RPMI8226 (cell line): Measurements from ENCODE around the gene OR2AT4.
"Not testable (repeated sequence)": the region's sequence is repeated elsewhere in the genome, so short reads cannot be mapped to it uniquely, and the experiment has no call there.

Experiments
- DNase-seq: peaks from one replicate; pipeline ENCODE4 v3.0.0-alpha.2; 2015

The OR2AT4 gene

DNA sequence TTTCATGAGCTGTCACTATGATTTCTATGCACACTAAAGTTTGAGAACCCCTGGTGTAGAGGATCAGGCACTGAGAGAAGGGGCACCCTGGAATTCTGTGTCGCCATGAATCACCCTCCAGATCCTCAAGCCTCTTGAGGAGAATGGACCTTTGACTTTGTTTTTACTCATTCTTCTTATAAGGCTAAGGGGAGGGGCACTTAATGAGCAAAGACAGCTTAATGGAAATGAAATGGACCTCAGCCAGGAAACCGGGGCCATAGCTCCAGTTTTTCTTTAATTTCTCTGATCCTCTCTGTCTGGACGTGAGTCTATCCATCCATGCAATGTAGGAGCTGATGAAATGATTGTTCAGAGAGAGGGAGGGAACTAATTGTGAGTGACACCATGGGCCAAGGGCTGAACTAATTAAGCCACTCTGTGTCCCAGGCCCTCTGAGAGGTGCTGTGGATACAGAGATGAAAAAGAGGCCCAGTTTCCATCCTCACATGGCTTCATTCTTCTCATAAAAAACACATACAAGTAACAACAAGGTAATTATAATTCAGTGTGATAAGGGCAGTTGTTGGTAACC lies 32.8 kb downstream of the OR2AT4 start:
- no peak for DNase-seq

DNA sequence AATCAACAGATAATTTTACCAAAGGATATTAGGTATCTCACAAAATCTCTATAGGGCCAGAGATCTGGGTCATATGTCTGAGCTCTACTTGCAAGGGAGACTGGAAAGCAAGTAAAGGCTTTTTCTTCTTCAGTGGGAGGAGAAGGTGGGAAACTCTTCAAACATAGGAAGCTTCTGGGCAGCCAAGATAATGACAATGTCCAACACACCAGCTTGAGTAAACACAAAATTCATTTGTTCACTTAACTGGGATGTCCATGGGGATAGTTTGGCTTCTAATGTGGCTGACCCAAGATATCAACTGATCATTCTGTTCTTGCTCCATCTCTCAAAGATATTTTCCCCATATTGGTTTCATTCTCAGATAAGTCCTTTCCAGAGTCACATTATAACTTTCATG lies 37.4 kb downstream of the OR2AT4 start:
- no peak for DNase-seq

DNA sequence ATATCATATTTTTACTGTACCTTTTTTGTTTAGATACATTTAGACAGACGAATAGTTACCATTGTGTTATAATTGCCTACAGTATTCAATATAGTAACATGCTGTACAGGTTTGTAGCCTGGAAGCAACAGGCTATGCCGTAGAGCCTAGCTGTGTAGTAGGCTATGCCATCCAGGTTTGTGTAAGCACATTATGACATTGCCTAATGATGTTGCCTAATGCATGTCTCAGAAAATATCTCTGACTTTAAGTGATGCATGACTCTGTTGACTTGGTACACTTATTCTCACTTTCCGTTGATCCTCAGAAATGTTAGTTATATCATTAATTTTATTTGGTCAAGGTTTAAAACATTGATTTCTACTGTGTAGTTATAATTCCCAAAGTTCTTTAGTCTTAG lies 39.9 kb downstream of the OR2AT4 start:
- no peak for DNase-seq

DNA sequence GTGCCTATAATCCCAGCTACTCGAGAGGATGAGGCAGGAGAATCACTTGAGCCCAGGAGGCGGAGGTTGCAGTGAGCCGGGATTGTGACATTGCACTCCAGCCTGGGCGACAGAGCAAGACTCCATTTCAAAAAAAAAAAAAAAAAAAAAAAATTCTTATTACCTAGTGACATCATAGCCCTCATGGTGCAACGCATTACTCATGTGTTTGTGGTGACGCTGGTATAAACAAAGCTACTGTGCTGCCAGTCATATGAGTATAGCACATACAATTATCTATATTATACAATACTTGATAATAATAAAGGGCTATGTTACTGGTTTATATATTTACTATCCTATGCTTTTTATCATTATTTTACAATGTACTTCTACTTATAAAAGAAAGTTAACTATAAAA lies 41.2 kb downstream of the OR2AT4 start:
- no peak for DNase-seq

DNA sequence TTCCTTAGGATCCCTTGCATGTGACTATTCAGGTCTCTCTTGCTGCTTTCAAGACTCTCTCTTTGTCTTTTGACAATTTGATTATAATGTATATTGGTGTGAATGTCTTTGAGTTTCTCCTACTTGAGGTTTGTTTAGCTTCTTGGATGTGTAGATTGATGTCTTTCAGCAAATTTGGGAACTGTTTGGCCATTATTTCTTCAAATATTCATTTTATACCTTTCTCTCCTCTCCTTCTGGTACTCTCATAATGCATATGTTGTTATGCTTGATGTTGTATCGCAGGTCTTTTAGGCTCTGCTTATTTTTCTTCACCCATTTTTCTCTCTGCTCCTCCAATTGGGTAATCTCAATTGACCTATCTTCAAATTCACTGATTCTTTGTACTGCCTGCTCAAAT lies 44.2 kb downstream of the OR2AT4 start:
- DNase-seq, result no peak

DNA sequence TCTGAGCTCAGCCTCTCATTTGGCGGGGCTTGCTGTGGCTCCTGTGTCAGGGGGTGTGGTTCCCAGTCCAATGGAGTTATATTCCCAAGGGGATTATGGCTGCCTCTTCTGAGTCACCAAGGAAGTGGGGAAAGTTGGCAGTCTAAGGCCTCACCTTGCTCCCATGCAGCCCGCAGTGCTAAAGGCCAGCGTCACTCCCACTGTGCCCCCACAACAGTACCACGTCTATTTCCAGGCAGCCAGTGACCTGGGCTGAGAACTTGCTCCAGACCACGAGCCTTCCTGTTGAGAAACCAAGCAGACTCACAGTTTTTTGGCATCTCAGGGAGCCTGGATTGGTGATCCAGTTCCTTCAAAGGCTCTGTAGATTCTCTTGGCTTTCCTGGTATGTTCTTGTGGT lies 45.6 kb downstream of the OR2AT4 start:
- DNase-seq, result no peak

DNA sequence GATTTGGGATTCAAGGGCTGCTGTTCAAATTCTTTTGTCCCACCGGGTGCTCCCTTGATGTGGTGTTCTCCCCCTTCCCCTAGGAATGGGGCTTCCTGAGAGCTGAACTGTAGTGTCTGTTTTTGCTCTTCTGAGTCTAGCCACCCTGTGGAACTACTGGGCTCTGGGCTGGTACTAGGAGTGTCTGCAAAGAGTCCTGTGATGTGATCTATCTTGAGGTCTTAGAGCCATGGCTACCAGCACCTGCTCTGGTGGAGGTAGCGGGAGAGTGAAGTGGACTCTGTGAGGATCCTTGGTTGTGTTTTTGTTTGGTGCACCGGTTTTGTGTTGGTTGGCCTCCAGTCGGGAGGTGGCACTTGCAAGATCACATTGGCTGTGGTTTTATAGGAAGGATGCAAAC lies 46.2 kb downstream of the OR2AT4 start:
- DNase-seq, result no peak

DNA sequence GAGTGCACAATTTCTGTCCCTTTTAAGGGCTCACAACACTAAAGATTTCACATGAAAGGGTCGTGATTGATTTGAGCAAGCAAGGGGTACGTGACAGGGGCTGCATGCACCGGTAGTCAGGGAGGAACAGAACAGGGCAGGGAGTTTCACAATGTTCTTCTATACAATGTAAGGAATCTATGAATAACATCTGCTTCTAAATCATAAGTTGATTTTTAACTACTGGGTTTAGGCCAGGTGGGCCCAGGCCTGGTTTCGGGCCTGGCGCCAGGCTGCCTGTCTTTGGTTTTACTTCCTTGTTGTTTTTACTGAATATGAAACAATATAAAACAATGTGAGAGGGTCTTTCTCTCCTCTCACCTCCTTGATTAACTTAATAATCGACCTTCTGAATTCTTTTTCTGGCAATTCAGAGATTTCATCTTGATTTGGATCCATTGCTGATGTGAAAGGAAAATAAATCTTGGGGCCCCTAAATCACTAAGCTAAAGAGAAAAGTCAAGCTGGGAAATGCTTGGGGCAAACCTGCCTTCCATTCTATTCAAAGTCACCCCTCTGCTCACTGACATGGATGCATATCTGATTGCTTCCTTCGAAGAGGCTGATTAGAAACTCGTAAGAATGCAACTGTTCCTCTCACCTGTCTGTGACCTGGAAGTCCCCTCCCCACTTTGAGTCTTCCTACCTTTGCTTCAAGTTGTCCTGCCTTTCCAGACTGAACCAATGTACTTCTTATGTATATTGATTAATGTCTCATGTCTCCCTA lies 47.0 kb downstream of the OR2AT4 start:
- not testable (repeated sequence) for DNase-seq

DNA sequence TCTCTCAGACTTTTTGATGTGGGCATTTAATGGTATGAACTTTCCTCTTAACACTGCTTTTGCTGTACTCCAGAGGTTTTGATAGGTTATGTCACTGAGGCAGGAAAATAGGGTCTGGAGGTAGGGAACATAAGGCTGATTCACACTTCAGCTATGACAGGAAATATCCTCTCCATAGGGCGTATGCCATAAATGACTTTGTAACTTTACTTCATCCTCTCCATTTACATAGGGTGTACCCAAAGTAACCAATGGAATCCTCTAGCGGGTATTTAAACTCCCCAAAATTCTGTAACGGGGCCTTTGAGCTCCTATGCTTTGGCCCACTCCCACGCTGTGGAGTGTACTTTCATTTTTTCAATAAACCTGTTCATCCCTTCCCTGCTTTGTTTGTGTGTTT lies 49.5 kb downstream of the OR2AT4 start:
- no peak for DNase-seq

DNA sequence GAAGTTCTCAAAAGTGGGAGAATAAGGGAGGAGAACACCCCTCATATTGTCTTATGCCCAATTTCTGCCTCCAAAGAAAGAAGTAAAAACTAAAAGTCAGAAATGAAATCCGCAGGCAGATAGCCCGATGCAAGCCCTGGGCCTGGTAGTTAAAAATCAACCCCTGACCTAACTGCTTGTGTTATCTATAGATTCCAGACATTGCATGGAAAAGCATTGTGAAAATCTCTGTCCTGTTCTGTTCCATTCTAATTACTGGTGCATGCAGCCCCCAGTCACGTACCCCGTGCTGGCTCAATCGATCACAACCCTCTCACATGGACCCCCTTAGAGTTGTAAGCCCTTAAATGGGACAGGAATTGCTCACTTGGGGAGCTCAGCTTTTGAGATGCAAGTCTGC lies 50.0 kb downstream of the OR2AT4 start:
- not testable (repeated sequence) for DNase-seq

DNA sequence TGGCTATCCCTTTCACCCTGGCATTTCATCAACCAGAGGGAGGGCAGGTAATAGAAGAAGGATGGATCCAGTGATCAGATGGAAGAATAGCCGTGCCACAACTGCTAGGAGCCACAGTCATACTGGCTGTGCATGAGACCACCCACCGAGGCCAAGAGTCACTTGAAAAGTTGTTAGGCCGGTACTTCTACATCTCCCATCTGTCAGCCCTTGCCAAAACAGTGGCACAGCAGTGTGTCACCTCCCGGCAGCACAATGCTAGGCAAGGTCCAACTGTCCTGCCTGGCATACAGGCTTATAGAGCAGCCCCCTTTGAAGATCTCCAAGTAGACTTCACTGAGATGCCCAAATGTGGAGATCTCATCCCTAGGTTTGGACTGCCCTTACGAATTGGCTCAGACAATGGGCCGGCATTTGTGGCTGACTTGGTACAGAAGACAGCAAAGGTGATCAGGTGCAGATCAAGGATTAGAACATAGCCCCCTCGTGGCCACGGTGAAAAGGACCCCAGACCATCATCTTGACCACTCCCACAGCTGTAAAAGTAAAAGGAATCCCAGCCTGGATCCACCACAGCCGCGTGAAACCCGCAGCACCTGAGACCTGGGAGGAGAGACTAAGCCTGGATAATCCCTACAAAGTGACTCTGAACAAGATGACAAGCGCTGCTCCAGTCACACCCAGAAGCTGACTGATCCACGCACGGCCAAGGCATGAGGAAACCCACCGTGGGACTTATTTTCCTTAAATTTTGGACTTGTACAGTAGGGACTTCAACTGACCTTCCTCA lies 52.1 kb downstream of the OR2AT4 start:
- not testable (repeated sequence) for DNase-seq

DNA sequence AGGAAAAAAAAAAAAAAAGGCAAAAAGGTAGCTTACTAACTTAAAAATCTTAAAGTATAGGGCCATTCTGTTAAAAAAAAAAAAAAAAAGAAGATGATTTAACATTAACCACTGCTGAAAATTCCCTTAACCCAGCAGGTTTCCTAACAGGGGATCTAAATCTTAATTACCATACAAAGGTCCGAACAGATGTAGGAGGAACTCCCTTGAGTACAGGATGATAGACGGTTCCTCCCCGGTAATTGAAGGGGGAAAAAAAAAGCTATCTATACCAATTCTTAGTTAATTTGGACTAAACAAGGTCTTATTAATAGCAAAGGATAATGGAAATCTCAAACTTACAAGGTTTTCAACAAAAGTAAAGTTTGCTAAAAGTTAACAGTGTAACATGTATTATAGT lies 54.9 kb downstream of the OR2AT4 start:
- not testable (repeated sequence) for DNase-seq

DNA sequence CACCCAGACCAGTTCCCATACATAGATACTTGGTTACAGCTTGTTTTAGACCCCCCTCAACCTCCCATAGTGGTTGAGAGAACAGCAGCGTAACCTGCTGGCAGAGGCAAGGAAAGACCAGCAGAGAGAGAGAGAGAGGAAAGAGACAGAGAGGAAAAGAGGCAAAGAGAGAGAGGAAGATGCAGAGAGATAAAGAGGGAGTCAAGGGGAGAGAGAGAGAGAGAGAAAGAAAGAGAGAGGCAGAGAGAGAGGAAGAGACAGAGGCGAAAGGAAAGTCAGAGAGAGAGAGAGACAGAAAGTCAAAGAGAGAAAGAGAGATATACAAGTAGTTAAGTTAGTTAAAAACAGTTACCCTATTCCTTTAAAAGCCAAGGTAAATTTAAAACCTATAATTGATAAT lies 55.4 kb downstream of the OR2AT4 start:
- no peak for DNase-seq

DNA sequence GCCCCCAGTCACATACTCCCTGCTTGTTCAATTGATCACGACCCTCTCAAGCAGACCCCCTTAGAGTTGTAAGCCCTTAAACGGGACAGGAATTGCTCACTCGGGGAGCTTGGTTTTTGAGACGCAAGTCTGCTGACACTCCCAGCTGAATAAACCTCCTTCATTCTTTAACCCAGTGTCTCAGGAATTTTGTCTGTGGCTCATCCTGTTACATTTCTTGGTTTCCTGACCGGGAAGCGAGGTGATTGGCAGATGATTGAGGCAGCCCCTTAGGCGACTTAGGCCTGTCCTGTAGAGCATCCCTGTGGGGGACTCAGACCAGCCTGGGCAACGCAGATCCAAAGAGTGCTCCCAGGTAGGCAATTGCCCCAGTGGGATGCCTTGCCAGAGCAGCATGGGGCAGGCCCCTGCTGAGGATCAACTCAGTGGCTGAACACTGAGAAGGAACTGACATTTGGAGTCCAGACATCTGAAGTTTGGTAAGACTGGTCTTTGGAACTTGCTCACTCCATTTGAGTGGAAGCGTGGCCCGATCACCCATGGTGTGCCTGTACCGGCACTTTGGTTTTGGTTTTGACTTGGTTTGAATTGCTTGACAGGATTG lies 56.4 kb downstream of the OR2AT4 start:
- DNase-seq, result no peak

DNA sequence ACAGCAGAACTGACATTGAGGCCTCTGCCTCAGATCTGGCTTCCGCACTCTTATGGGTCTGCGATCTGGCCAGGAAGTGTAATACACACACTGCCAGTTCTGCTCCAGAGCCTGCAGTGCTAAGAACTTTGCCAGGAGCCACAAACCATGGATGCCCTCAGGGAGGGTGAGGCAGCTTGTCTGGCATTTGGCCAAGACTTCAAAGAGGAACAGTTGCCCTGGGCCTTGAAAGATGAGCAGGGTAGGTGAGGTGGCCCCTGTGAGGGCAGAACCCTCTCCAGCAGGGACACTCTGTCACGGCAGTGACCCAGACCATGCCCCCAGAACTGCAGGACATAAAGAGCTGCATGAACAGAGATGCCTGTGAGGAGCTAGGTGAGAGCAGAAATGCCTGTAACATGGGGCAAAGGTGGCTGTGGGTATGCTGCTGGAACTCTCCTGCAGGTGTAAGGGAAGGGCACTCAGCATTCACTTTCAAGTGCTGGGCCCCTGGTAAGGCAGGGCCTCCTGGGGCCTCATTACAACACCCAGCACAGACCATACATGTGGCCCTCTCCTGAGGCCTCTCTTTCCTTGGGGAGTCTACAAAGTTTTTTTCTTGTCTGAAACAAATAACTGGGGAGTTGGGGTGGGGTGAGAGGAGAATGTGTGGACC lies 60.6 kb downstream of the OR2AT4 start:
- DNase-seq, result peak; percentile 65

DNA sequence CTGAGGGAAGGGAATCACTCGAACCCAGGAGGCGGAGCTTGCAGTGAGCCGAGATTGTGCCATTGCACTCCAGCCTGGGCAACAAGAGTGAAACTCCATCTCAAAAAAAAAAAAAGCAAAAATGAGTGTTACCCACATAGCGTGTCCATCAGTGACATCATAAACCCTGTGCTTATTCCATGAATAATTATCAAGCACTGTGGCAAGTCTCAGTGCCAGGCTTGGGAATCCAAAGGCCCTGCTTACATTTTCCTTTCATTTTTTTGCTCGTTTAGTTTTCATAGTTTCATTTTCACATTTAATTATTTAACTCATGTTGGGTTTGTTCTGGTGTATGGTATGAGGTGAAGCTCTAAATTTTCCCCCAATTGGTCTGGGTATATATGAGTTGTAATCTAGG lies 61.4 kb downstream of the OR2AT4 start:
- no peak for DNase-seq

DNA sequence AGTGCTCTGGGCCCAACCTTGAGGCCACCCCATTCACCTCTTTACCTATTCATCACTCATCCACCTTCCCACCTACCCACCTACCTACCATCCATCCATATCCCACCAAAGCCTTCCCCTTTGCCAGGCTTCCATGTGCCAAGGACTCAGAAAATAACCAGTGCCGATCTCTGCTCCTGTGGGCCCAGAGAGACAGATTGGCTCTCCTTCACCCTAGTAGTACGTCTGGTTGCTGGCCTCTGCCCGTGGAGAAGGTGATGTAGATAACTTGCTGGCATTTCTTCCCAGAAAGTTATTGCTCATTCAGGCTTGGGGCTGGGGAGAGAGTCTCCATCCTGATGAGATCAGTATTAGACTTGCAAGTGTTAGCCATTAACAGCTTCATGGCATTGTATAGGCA lies 62.8 kb downstream of the OR2AT4 start:
- DNase-seq, result no peak

DNA sequence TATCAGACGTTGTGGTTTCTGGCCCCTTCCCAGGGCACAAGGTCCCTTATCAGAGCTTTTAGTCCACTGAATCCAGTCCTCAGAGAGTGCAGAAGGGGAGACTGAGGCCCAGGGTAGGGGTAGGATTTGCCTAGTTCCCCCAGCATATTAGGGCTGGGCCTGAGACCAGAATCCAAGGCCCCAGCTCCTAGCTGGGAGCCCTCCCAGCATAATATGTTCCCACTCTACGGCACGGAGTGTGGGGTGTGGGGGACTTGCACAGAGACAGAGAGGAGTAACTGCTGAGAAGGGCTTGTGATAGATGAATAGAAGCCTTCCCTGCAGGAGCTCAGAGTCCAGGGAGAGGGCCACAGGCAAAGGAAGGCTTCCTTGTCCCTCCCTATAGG lies 64.1 kb downstream of the OR2AT4 start:
- no peak for DNase-seq

DNA sequence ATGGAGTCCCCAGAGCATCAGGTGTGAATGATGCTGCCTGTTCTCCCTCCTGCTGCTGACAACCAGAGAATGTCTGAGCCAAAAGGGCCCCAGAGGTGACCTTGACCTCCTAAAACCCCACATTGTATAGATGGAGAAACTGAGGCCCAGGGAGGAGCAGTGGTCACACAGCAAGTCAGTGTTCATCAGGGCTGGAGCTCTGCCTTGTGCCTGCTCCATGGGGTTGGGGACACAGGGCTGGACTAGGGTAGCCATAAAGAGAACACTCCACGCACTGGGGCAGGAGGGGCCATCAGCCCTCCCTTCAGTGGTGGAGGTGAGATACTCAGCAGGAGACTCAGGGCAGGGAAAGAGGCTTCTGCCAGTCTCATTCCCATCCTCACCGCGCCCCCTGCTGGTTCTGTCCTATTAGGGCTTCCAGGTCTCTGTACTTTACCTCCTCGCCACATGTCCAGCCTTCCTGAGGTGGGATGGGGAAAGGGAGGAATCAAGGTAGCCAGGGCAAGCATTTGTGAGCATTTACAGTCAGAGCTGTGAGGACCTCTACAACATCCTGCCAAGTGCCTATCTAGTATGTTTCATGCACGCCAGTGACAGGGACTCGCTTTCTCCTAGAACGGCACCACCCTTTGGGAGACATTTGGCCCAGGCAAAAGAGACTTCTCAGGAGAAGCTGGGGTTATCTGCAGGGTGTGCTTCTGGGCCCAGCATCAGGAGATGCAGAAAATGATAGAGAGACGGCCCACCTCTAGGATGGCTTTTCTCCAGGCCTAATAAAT lies 64.7 kb downstream of the OR2AT4 start:
- peak; percentile 80 for DNase-seq
